Activated CD8-positive, alpha-beta memory T cell treated with anti-CD3 and anti-CD28 coated beads, Interleukin-2, amount 10 ng/mL, durations not matched to agents 7 days and 5 days (primary cell): ENCODE data around the gene LSR. TPM values are rescaled to one million over a fixed set of nuclear protein-coding genes. Genes with fewer than 3 reads are reported as not detected.
"Not testable (repeated sequence)": the region's sequence is repeated elsewhere in the genome, so short reads cannot be mapped to it uniquely, and the experiment has no call there.

Experiments
- ATAC-seq: fragments of 150-1000 bp; cut with Tn5 transposase; one replicate; pipeline ENCODE4 v1.10.0; 2021; ENCODE audit warnings: moderate library complexity
- CTCF ChIA-PET: fragments of 350-600 bp; sonication (Branson Sonifier 250); formaldehyde crosslinking; loops from one replicate; lab custom pipeline; 2021; ENCODE audit warnings: antibody characterized with exemption; lab: Charles Lee
- DNase-seq: peaks from one replicate; pipeline ENCODE4 v3.0.0-alpha.2; 2020
- H3K27ac Mint-ChIP-seq: one replicate; pipeline ENCODE4 v1.8.0; 2021; ENCODE audit warnings: mild to moderate bottlenecking, mixed read lengths
- H3K27me3 Mint-ChIP-seq: one replicate; pipeline ENCODE4 v1.8.0; 2021; ENCODE audit warnings: mixed read lengths
- H3K36me3 Mint-ChIP-seq: one replicate; pipeline ENCODE4 v1.8.0; 2021; ENCODE audit warnings: mild to moderate bottlenecking, mixed read lengths
- H3K4me1 Mint-ChIP-seq: one replicate; pipeline ENCODE4 v1.8.0; 2021; ENCODE audit warnings: mixed read lengths
- H3K4me3 Mint-ChIP-seq: one replicate; pipeline ENCODE4 v1.8.0; 2021; ENCODE audit warnings: mild to moderate bottlenecking, moderate library complexity, mixed read lengths
- H3K9me3 Mint-ChIP-seq: one replicate; pipeline ENCODE4 v1.8.0; 2022; ENCODE audit warnings: low read depth, mixed read lengths
- total RNA-seq, 2 experiments: library from RNA; stranded (reverse); gene quantifications; one replicate each; pipeline ENCODE4 v1.2.3, GENCODE V29; 2021

LSR gene
- total RNA-seq, 2 experiments from 2014 or later = 7.2 to 10.0 TPM

GRCh38 chr19:35212241-35212640 lies 36.6 kb upstream of the LSR start:
- Mint-ChIP-seq H3K27me3 (no peaks in the 10 kb centered on the region), H3K36me3 (peaks cover 13% of the 10 kb centered on the region), H3K9me3 (no peaks in the 10 kb centered on the region), H3K27ac (peak overlapping the region; percentile 98), H3K4me3 (peak overlapping the region; percentile 35), H3K4me1 (peaks cover 79% of the 10 kb centered on the region)
- CTCF ChIA-PET = interaction anchor here (0.8 to 1.6 kb wide), 7 partner anchors 9 to 76 kb away, joined by 3 to 11 read pairs (median 4); partner anchors contain the start of gene FXYD5
- DNase-seq = no peak
- no peak for ATAC-seq

GRCh38 chr19:35213663-35214632 lies 34.9 kb upstream of the LSR start:
- CTCF ChIA-PET = interaction anchor here (0.6 to 6.3 kb wide), 8 partner anchors 8 to 78 kb away, joined by 3 to 45 read pairs (median 4); partner anchors contain the start of genes FAM187B and FXYD7
- DNase-seq (peak; percentile 84), ATAC-seq (peak; percentile 45)
- H3K4me1 Mint-ChIP-seq = peaks cover 64% of the 10 kb centered on the region
- no peak overlapping the region for H3K4me3 Mint-ChIP-seq
- no peaks in the 10 kb centered on the region for H3K27me3 Mint-ChIP-seq
- peak overlapping the region; percentile 98 for H3K27ac Mint-ChIP-seq
- no peaks in the 10 kb centered on the region for H3K9me3 Mint-ChIP-seq
- peaks cover 6% of the 10 kb centered on the region for H3K36me3 Mint-ChIP-seq

- Mint-ChIP-seq H3K4me3 (no peak overlapping the region), H3K4me1 (peaks cover 58% of the 10 kb centered on the region), H3K27ac (peak overlapping the region; percentile 98), H3K27me3 (no peaks in the 10 kb centered on the region), H3K36me3 (peaks cover 3% of the 10 kb centered on the region), H3K9me3 (peaks cover 6% of the 10 kb centered on the region)
- no peak for DNase-seq
- CTCF ChIA-PET = interaction anchor here (0.9 to 6.3 kb wide), 6 partner anchors 8 to 100 kb away, joined by 3 to 45 read pairs (median 5); partner anchors contain the start of gene FXYD7
- ATAC-seq = no peak
These were observed 33.9 kb upstream of the LSR start for GRCh38 chr19:35214766-35215422.

GRCh38 chr19:35216016-35216832 lies 32.6 kb upstream of the LSR start:
- peak overlapping the region; percentile 24 for H3K27ac Mint-ChIP-seq
- peaks cover 3% of the 10 kb centered on the region for H3K36me3 Mint-ChIP-seq
- H3K9me3 Mint-ChIP-seq = peaks cover 6% of the 10 kb centered on the region
- DNase-seq (no peak), ATAC-seq (no peak)
- H3K4me1 Mint-ChIP-seq = peaks cover 51% of the 10 kb centered on the region
- CTCF ChIA-PET = interaction anchor here (0.6 to 6.3 kb wide), 14 partner anchors 10 to 149 kb away, joined by 3 to 45 read pairs (median 5); partner anchors contain the start of genes FXYD5, FXYD7 and LGI4
- no peak overlapping the region for H3K4me3 Mint-ChIP-seq
- no peaks in the 10 kb centered on the region for H3K27me3 Mint-ChIP-seq

GRCh38 chr19:35216833-35217648 lies 31.8 kb upstream of the LSR start:
- peak; percentile 28 for ATAC-seq
- H3K36me3 Mint-ChIP-seq = peaks cover 3% of the 10 kb centered on the region
- peaks cover 6% of the 10 kb centered on the region for H3K9me3 Mint-ChIP-seq
- H3K27me3 Mint-ChIP-seq = no peaks in the 10 kb centered on the region
- CTCF ChIA-PET = interaction anchor here (0.8 to 6.3 kb wide), 16 partner anchors 9 to 150 kb away, joined by 3 to 45 read pairs (median 3); partner anchors contain the start of genes FXYD3, FXYD5, FXYD7 and LGI4
- H3K4me3 Mint-ChIP-seq = no peak overlapping the region
- H3K4me1 Mint-ChIP-seq = peaks cover 43% of the 10 kb centered on the region
- H3K27ac Mint-ChIP-seq = no peak overlapping the region
- DNase-seq = peak; percentile 78

- Mint-ChIP-seq H3K36me3 (peaks cover 2% of the 10 kb centered on the region), H3K9me3 (peaks cover 7% of the 10 kb centered on the region), H3K4me1 (peaks cover 38% of the 10 kb centered on the region), H3K4me3 (no peak overlapping the region), H3K27me3 (no peaks in the 10 kb centered on the region), H3K27ac (no peak overlapping the region)
- CTCF ChIA-PET = interaction anchor here (0.8 to 6.3 kb wide), 14 partner anchors 9 to 151 kb away, joined by 3 to 45 read pairs (median 3); partner anchors contain the start of genes FXYD3, FXYD5, FXYD7 and LGI4
- no peak for DNase-seq
- ATAC-seq = no peak
These were observed 31.2 kb upstream of the LSR start for GRCh38 chr19:35217649-35217990.

- no peak for ATAC-seq
- no peak overlapping the region for H3K27ac Mint-ChIP-seq
- no peaks in the 10 kb centered on the region for H3K27me3 Mint-ChIP-seq
- no peak overlapping the region for H3K4me3 Mint-ChIP-seq
- H3K4me1 Mint-ChIP-seq = peaks cover 24% of the 10 kb centered on the region
- peaks cover 2% of the 10 kb centered on the region for H3K36me3 Mint-ChIP-seq
- no peak for DNase-seq
- CTCF ChIA-PET = interaction anchor here (6.3 kb wide), 1 partner anchor 77 kb away, joined by 45 read pairs; the partner anchor contains the start of gene FXYD7
- peaks cover 7% of the 10 kb centered on the region for H3K9me3 Mint-ChIP-seq
These were observed 29.8 kb upstream of the LSR start for GRCh38 chr19:35219008-35219407.

GRCh38 chr19:35220315-35220921 lies 28.4 kb upstream of the LSR start:
- CTCF ChIA-PET = interaction anchor here (0.6 to 1.2 kb wide), 2 partner anchors 18 to 21 kb away, joined by 3 read pairs; no protein-coding TSS in a partner anchor
- peaks cover 11% of the 10 kb centered on the region for H3K4me1 Mint-ChIP-seq
- H3K4me3 Mint-ChIP-seq = no peak overlapping the region

GRCh38 chr19:35220973-35221590 lies 27.7 kb upstream of the LSR start:
- H3K4me1 Mint-ChIP-seq, H3K4me3 Mint-ChIP-seq, DNase-seq, H3K27ac Mint-ChIP-seq, ATAC-seq, H3K27me3 Mint-ChIP-seq, H3K36me3 Mint-ChIP-seq, H3K9me3 Mint-ChIP-seq: not testable (repeated sequence)
- CTCF ChIA-PET = interaction anchor here (1.2 kb wide), 1 partner anchor 20 kb away, joined by 3 read pairs; no protein-coding TSS in a partner anchor

More at GRCh38 chr19:35220315-35220921, 28.4 kb upstream of the LSR start:
- Mint-ChIP-seq H3K9me3 (peaks cover 7% of the 10 kb centered on the region), H3K36me3 (peaks cover 2% of the 10 kb centered on the region), H3K27me3 (no peaks in the 10 kb centered on the region), H3K27ac (no peak overlapping the region)
- ATAC-seq (no peak), DNase-seq (no peak)

GRCh38 chr19:35222373-35223015 lies 26.3 kb upstream of the LSR start:
- DNase-seq = peak; percentile 34
- H3K27ac Mint-ChIP-seq = no peak overlapping the region

More at GRCh38 chr19:35222373-35223015, 26.3 kb upstream of the LSR start:
- H3K36me3 Mint-ChIP-seq = no peaks in the 10 kb centered on the region
- no peaks in the 10 kb centered on the region for H3K4me1 Mint-ChIP-seq
- H3K4me3 Mint-ChIP-seq = no peak overlapping the region
- no peak for ATAC-seq
- CTCF ChIA-PET = interaction anchor here (1.0 to 1.4 kb wide), 2 partner anchors 8 to 15 kb away, joined by 4 to 5 read pairs; no protein-coding TSS in a partner anchor
- no peaks in the 10 kb centered on the region for H3K27me3 Mint-ChIP-seq
- peaks cover 7% of the 10 kb centered on the region for H3K9me3 Mint-ChIP-seq
